Ovary (tissue), 9 donors: ENCODE results near the gene VCL. TPM values are rescaled to one million over a fixed set of nuclear protein-coding genes. Genes with fewer than 3 reads are reported as not detected.

ENCODE experiments used
- DNase-seq, 5 donors: peaks; one replicate each; pipeline ENCODE4 v3.0.0-alpha.2; 2019 to 2020
- H3K27ac ChIP-seq, 2 donors: fragments of 200-600 bp; one replicate each; pipeline versions ENCODE4 v1.5.1 to v1.8.0; 2019 to 2022
- H3K27me3 ChIP-seq: fragments of 200-600 bp; one replicate; pipeline ENCODE4 v1.8.0; 2022
- H3K36me3 ChIP-seq: fragments of 200-600 bp; sonication (generic); one replicate; pipeline ENCODE4 v1.5.1; 2019
- H3K4me1 ChIP-seq: one replicate; pipeline ENCODE4 v1.8.1; 2013; ENCODE audit warnings: mild to moderate bottlenecking, moderate library complexity; ENCODE audit not compliant: insufficient read depth
- H3K4me3 ChIP-seq: fragments of 200-600 bp; sonication (generic); one replicate; pipeline ENCODE4 v1.5.1; 2017
- H3K9me3 ChIP-seq, 2 donors: fragments of 200-600 bp in 1 of 2; sonication (generic) in 1 of 2; one replicate each; pipeline versions ENCODE4 v1.5.1 to v1.8.1; 2013 to 2019; ENCODE audit warnings: mild to moderate bottlenecking in 1 of 2, moderate library complexity in 1 of 2
- EP300 ChIP-seq: sonication (generic); formaldehyde crosslinking; IDR thresholded peaks from one replicate; pipeline ENCODE4 v1.6.1; 2017; ENCODE audit warnings: antibody characterized with exemption
- POLR2A ChIP-seq: fragments of 450-650 bp; IDR thresholded peaks from one replicate; pipeline ENCODE4 v1.6.1; 2017; ENCODE audit warnings: antibody characterized with exemption, mild to moderate bottlenecking, moderate library complexity
- WGBS, 3 donors: extraction: QIAGEN DNeasy Blood & Tissue Kit in 1 of 3; methylation state at CpG; one replicate each; pipeline versions ENCODE4 v1.1.5 to v1.1.7; 2013 to 2017; 5-methylcytosine and 5-hydroxymethylcytosine counted together
- intact Hi-C, 4 donors: fragments of 100-400 bp; cut with DNase I; formaldehyde crosslinking; loops; one replicate each; pipeline versions ENCODE4 v1.11.0 to v1.15.1; 2022 to 2023
- polyA plus RNA-seq, 2 donors: library from polyadenylated mRNA; stranded (reverse); fragments of 200-250 nt in 1 of 2; fragments of 350-450 nt in 1 of 2; fragmentation: Illumina TruSeq in 1 of 2; extraction: RNeasy Lipid Tissue Mini Kit (QIAGEN cat#74804) in 1 of 2; gene quantifications; one replicate each; pipeline ENCODE4 v1.2.3, GENCODE V29; 2013 to 2014
- total RNA-seq, 7 donors: library from RNA; depleted of rRNA in 2 of 7; stranded (reverse); fragments of >200 nt in 2 of 7; fragmentation: NEBNext Ultra II Directional in 3 of 7; extraction: Animal tissue kit (Norgen Biotek cat#: 25700) in 3 of 7; gene quantifications; one replicate each; pipeline versions ENCODE4 v1.1.0 to v1.2.4, GENCODE V29; 2016 to 2023
- TF ChIP-seq, protein P1 (sequence below), 3 donors: fragments of 450-650 bp in 2 of 3; fragments of 200-600 bp in 1 of 3; IDR thresholded peaks; one replicate each; pipeline versions ENCODE4 v1.5.1 to v1.8.0; 2016 to 2022; ENCODE audit warnings: antibody characterized with exemption in 3 of 3, mild to moderate bottlenecking in 1 of 3
- donor health status: DM: no; HTN: no; CAD: no; lungs with moderate emphysema.
- donor health status: DM: no; HTN: no; CAD: no.
- donor health status: Bipolar disorder and iron deficiency.
- donor health status: DM: yes; HTN: yes; CAD: no.
- donor health status: DM: no; HTN: no; CAD: no.
- donor health status: DM: yes; HTN: yes; CAD: no.

The VCL gene
- total and polyA plus RNA-seq, 9 donors: 43.3 to 189 (median 114) TPM

- Histone ChIP-seq H3K27ac (no peak overlapping the region), H3K27me3 (no peaks in the 10 kb centered on the region), H3K4me1 (no peaks in the 10 kb centered on the region), H3K36me3 (no peaks in the 10 kb centered on the region), H3K9me3 (no peaks in the 10 kb centered on the region), H3K4me3 (no peak overlapping the region)
- DNase-seq: no peak
- TF ChIP-seq POLR2A: no peak
- TF ChIP-seq, protein P1, sequence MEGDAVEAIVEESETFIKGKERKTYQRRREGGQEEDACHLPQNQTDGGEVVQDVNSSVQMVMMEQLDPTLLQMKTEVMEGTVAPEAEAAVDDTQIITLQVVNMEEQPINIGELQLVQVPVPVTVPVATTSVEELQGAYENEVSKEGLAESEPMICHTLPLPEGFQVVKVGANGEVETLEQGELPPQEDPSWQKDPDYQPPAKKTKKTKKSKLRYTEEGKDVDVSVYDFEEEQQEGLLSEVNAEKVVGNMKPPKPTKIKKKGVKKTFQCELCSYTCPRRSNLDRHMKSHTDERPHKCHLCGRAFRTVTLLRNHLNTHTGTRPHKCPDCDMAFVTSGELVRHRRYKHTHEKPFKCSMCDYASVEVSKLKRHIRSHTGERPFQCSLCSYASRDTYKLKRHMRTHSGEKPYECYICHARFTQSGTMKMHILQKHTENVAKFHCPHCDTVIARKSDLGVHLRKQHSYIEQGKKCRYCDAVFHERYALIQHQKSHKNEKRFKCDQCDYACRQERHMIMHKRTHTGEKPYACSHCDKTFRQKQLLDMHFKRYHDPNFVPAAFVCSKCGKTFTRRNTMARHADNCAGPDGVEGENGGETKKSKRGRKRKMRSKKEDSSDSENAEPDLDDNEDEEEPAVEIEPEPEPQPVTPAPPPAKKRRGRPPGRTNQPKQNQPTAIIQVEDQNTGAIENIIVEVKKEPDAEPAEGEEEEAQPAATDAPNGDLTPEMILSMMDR (IDR thresholded peaks at IDR 0.05): no peak
- TF ChIP-seq EP300: no peak
- intact Hi-C loops: no loop called here
- WGBS, 3 donors: 91 to 94% (median 93%) methylated on average over 3 of the region's 3 CpGs
Observed at GRCh38 chr10:74099836-74100235, 101.9 kb downstream of the VCL start.

GRCh38 chr10:74103560-74104258 lies 105.8 kb downstream of the VCL start:
- 83 to 90% (median 84%) methylated on average over 11 of the region's 11 CpGs for WGBS, 3 donors
- Histone ChIP-seq H3K4me1 (no peaks in the 10 kb centered on the region), H3K9me3 (no peaks in the 10 kb centered on the region), H3K27me3 (no peaks in the 10 kb centered on the region), H3K36me3 (no peaks in the 10 kb centered on the region), H3K27ac (no peak overlapping the region), H3K4me3 (no peak overlapping the region)
- DNase-seq: no peak
- intact Hi-C loops: no loop called here
- TF ChIP-seq POLR2A: no peak
- no peak for TF ChIP-seq EP300

GRCh38 chr10:74104480-74104879 lies 106.6 kb downstream of the VCL start:
- TF ChIP-seq POLR2A (no peak), EP300 (no peak)
- TF ChIP-seq, protein P1 (IDR thresholded peaks at IDR 0.05): no peak
- H3K27ac ChIP-seq: no peak overlapping the region
- intact Hi-C loops: no loop called here
- no peak overlapping the region for H3K4me3 ChIP-seq
- no peaks in the 10 kb centered on the region for H3K27me3 ChIP-seq
- H3K9me3 ChIP-seq: no peaks in the 10 kb centered on the region
- DNase-seq: no peak
- H3K36me3 ChIP-seq: no peaks in the 10 kb centered on the region
- H3K4me1 ChIP-seq: no peaks in the 10 kb centered on the region
- 75 to 84% (median 81%) methylated on average over 5 of the region's 5 CpGs for WGBS, 3 donors

DNA sequence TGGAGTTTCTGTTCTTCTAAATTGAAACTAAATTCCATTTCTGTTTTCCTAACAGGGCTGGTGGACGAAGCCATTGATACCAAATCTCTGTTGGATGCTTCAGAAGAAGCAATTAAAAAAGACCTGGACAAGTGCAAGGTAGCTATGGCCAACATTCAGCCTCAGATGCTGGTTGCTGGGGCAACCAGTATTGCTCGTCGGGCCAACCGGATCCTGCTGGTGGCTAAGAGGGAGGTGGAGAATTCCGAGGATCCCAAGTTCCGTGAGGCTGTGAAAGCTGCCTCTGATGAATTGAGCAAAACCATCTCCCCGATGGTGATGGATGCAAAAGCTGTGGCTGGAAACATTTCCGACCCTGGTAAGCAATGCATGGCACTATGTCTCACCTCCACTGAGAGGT lies 107.1 kb downstream of the VCL start:
- H3K9me3 ChIP-seq: no peaks in the 10 kb centered on the region
- 80 to 98% (median 90%) methylated on average over 8 of the region's 8 CpGs for WGBS, 3 donors
- no peak overlapping the region for H3K27ac ChIP-seq
- H3K27me3 ChIP-seq: no peaks in the 10 kb centered on the region
- H3K4me1 ChIP-seq: no peaks in the 10 kb centered on the region
- DNase-seq: no peak
- intact Hi-C loops: no loop called here
- no peaks in the 10 kb centered on the region for H3K36me3 ChIP-seq
- H3K4me3 ChIP-seq: no peak overlapping the region
- no peak for TF ChIP-seq POLR2A
- TF ChIP-seq EP300: no peak
- TF ChIP-seq, protein P1 (IDR thresholded peaks at IDR 0.05): no peak

GRCh38 chr10:74107391-74107790 lies 109.5 kb downstream of the VCL start:
- H3K4me1 ChIP-seq: no peaks in the 10 kb centered on the region
- no peak for DNase-seq
- TF ChIP-seq EP300 (no peak), POLR2A (no peak)
- TF ChIP-seq, protein P1 (IDR thresholded peaks at IDR 0.05): no peak
- no peaks in the 10 kb centered on the region for H3K27me3 ChIP-seq
- H3K9me3 ChIP-seq: no peaks in the 10 kb centered on the region
- H3K27ac ChIP-seq: no peak overlapping the region
- H3K36me3 ChIP-seq: no peaks in the 10 kb centered on the region
- no peak overlapping the region for H3K4me3 ChIP-seq
- 44 to 56% (median 51%) methylated on average over 4 of the region's 4 CpGs for WGBS, 3 donors
- intact Hi-C loops: no loop called here
